ENCODE results near the gene PRKAR2B. TPM values are rescaled to one million over a fixed set of nuclear protein-coding genes. Genes with fewer than 3 reads are reported as not detected.

Gene PRKAR2B
- total and polyA plus RNA-seq, 2 of the 4 experiments (the other 2 are of a cell fraction) = 3.0 to 3.1 TPM

- TF ChIP-seq CEBPB (IDR thresholded peaks at IDR 0.05; ENCODE audit: low read depth, low read length) = no peak
- no peak for TF ChIP-seq MAFK (IDR thresholded peaks at IDR 0.05; ENCODE audit: low read depth, low read length)
- no peak for TF ChIP-seq MAZ (IDR thresholded peaks at IDR 0.05; ENCODE audit: borderline replicate concordance, low read depth, low read length)
Observed at GRCh38 chr7:107123392-107123791, 78.9 kb downstream of the PRKAR2B start (continued).

DNA sequence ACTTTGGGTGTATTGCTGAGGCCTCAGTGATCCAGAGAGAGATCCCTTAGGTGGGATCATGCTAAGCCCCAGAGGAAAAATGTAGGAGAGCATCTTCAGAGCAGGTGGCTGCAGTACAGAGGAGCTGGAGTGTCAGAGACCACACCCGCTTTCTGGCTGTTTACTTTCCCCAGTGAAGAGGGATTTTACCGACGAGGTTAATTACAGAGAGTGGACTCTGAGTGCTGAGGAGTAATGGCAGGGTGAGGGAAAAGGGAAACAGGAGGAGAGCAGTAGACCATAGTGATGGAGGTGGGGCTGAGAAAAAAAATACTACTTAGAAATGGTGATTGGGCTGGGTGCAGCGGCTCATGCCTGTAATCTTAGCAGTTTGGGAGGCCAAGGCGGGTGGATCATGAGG is 81.0 kb downstream of the PRKAR2B start:
- no peak overlapping the region for H3K4me2 ChIP-seq (ENCODE audit: low read depth, low read length)
- no peak overlapping the region for H3K4me3 ChIP-seq (ENCODE audit: insufficient read depth, low read depth, low read length)
- no peak overlapping the region for H2AK9ac ChIP-seq (replicated peaks; ENCODE audit: low read depth, low read length, poor library complexity)
- no peak overlapping the region for H3K14ac ChIP-seq (replicated peaks; ENCODE audit: low read depth, low read length)
- no peaks in the 10 kb centered on the region for H3K79me1 ChIP-seq (ENCODE audit: low read depth in 1 of 2, low read length in 2 of 2)
- no peak overlapping the region for H3K23ac ChIP-seq (ENCODE audit: low read depth, low read length)
- H3K9me3 ChIP-seq (ENCODE audit: control insufficient read depth, insufficient read depth, low read length) = no peaks in the 10 kb centered on the region
- H2AK5ac ChIP-seq (ENCODE audit: low read depth, low read length) = no peak overlapping the region
- 0 out of 2 replicates have a peak, but pooled peaks cover 2% of the 10 kb centered on the region for H3K36me3 ChIP-seq (ENCODE audit: control insufficient read depth, insufficient read depth, low read length)
- 80% methylated on average over 2 of the region's 5 CpGs; no CpG with 5 or more reads in 1 of the 2 experiments for WGBS, 2 experiments (ENCODE audit: extremely low coverage in 2 of 2, insufficient read length in 1 of 2)
- H3K27ac ChIP-seq (ENCODE audit: insufficient read depth, low read length) = no peak overlapping the region
- DNase-seq = no peak
- no peak overlapping the region for H2BK5ac ChIP-seq (ENCODE audit: low read depth, low read length, poor library complexity, severe bottlenecking)
- H3K4ac ChIP-seq (ENCODE audit: low read depth, low read length) = no peak overlapping the region
- H3K27me3 ChIP-seq (ENCODE audit: control insufficient read depth, insufficient read depth, low read length) = no peaks in the 10 kb centered on the region
- dilution Hi-C loops (cut with HindIII; ENCODE audit: low sequenced_read_pairs, unreplicated experiment) (no loop called here), in situ Hi-C loops (cut with MboI; ENCODE audit: low sequenced_read_pairs) (no loop called here), intact Hi-C loops (cut with micrococcal nuclease) (no loop called here)
- BruUV-seq (replicated peaks) = no TSS peak
- H3K18ac ChIP-seq (ENCODE audit: low read depth, low read length) = no peak overlapping the region
- no peak overlapping the region for H4K5ac ChIP-seq (ENCODE audit: low read depth, low read length)
- no peak overlapping the region for H2BK20ac ChIP-seq (ENCODE audit: low read depth, low read length)
- H2AFZ ChIP-seq (replicated peaks; ENCODE audit: low read length, poor library complexity) = no peak overlapping the region
- H4K8ac ChIP-seq (ENCODE audit: low read depth in 2 of 2, low read length in 2 of 2) = no peak overlapping the region
- H4K91ac ChIP-seq (ENCODE audit: insufficient read depth, low read depth, low read length) = no peak overlapping the region
- H3K4me1 ChIP-seq (ENCODE audit: control insufficient read depth, insufficient read depth, low read length) = peaks cover 4% of the 10 kb centered on the region; the same call in 1 of the 2 replicates
- no peak overlapping the region for H2BK120ac ChIP-seq (ENCODE audit: low read depth, low read length)
- ChIA-PET CTCF (no interaction called here), POLR2A (ENCODE audit: unreplicated experiment) (no interaction called here)
- H2BK15ac ChIP-seq (ENCODE audit: low read depth, low read length) = 0 out of 3 replicates have a peak overlapping the region, but pooled peaks have one; percentile 59
- no peak overlapping the region for H3K9ac ChIP-seq (ENCODE audit: low read depth, low read length)
- H3K56ac ChIP-seq (ENCODE audit: extremely low read depth, insufficient read depth, low read length) = no peak overlapping the region
- TF ChIP-seq, protein P1, sequence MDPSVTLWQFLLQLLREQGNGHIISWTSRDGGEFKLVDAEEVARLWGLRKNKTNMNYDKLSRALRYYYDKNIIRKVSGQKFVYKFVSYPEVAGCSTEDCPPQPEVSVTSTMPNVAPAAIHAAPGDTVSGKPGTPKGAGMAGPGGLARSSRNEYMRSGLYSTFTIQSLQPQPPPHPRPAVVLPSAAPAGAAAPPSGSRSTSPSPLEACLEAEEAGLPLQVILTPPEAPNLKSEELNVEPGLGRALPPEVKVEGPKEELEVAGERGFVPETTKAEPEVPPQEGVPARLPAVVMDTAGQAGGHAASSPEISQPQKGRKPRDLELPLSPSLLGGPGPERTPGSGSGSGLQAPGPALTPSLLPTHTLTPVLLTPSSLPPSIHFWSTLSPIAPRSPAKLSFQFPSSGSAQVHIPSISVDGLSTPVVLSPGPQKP (IDR thresholded peaks at IDR 0.05; ENCODE audit: borderline replicate concordance, low read depth, low read length) = no peak
- TF ChIP-seq CEBPB (IDR thresholded peaks at IDR 0.05; ENCODE audit: low read depth, low read length) = no peak
- no peak for TF ChIP-seq SMC3 (IDR thresholded peaks at IDR 0.05; ENCODE audit: low read depth, low read length)
- no peak for TF ChIP-seq MXI1 (IDR thresholded peaks at IDR 0.05; ENCODE audit: borderline replicate concordance, low read depth, low read length)
- no peak for TF ChIP-seq FOS (IDR thresholded peaks at IDR 0.05; ENCODE audit: low read depth, low read length)
- no peak for TF ChIP-seq USF2 (IDR thresholded peaks at IDR 0.05; ENCODE audit: low read depth, low read length)
- TF ChIP-seq CHD1 (IDR thresholded peaks at IDR 0.05; ENCODE audit: low read depth, low read length) = no peak
- no peak for TF ChIP-seq MAZ (IDR thresholded peaks at IDR 0.05; ENCODE audit: borderline replicate concordance, low read depth, low read length)
- no peak for TF ChIP-seq NFE2L2 (IDR thresholded peaks at IDR 0.05; ENCODE audit: low read depth, low read length)
- H3K9me1 ChIP-seq (ENCODE audit: insufficient read depth, low read length) = no peaks in the 10 kb centered on the region
- no peak for ATAC-seq (ENCODE audit: low read depth)
- no peaks in the 10 kb centered on the region for H4K20me1 ChIP-seq (ENCODE audit: insufficient read depth, low read length)

All from IMR-90 (cell line).